DOHH2 (cell line): ENCODE measurements around the gene SLC9A8.

Experiments used
- EZH2phosphoT487 ChIP-seq: fragments of 200-600 bp; sonication (generic); IDR thresholded peaks from 2 replicates; pipeline ENCODE4 v1.6.1; 2017; ENCODE audit warnings: borderline replicate concordance, mild to moderate bottlenecking, antibody characterized with exemption, low read length, moderate library complexity, mixed read lengths
- TF ChIP-seq, protein P1 (sequence below): fragments of 200-600 bp; sonication (generic); IDR thresholded peaks from one replicate; pipeline ENCODE4 v1.5.1; 2014; ENCODE audit warnings: antibody characterized with exemption, mild to moderate bottlenecking, low read depth, low read length; ENCODE audit not compliant: poor library complexity, severe bottlenecking

DNA sequence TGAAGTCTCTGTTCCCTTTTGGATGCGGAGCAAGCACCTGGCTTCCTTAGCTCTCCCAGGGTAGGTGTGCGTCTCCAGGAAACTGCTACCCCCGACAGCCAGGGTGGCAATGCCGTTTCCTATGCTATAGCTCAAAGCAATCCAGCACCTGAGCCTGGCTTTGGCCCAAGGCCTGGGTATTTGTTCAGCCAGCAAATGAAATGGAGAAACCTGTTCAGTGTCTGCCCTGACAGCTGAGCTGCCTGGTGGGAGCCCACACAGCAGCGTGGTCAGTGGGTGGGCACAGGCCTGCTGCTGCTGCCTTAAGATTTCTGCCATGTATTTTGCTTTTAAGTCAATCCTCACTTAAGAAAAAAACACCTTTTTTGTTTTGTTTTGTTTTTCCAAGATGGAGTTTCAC is 89.0 kb downstream of the SLC9A8 start:
- TF ChIP-seq, protein P1, sequence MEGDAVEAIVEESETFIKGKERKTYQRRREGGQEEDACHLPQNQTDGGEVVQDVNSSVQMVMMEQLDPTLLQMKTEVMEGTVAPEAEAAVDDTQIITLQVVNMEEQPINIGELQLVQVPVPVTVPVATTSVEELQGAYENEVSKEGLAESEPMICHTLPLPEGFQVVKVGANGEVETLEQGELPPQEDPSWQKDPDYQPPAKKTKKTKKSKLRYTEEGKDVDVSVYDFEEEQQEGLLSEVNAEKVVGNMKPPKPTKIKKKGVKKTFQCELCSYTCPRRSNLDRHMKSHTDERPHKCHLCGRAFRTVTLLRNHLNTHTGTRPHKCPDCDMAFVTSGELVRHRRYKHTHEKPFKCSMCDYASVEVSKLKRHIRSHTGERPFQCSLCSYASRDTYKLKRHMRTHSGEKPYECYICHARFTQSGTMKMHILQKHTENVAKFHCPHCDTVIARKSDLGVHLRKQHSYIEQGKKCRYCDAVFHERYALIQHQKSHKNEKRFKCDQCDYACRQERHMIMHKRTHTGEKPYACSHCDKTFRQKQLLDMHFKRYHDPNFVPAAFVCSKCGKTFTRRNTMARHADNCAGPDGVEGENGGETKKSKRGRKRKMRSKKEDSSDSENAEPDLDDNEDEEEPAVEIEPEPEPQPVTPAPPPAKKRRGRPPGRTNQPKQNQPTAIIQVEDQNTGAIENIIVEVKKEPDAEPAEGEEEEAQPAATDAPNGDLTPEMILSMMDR, result no peak
- no peak for TF ChIP-seq EZH2phosphoT487
